Measurements from ENCODE around the gene AZIN2.

DNA sequence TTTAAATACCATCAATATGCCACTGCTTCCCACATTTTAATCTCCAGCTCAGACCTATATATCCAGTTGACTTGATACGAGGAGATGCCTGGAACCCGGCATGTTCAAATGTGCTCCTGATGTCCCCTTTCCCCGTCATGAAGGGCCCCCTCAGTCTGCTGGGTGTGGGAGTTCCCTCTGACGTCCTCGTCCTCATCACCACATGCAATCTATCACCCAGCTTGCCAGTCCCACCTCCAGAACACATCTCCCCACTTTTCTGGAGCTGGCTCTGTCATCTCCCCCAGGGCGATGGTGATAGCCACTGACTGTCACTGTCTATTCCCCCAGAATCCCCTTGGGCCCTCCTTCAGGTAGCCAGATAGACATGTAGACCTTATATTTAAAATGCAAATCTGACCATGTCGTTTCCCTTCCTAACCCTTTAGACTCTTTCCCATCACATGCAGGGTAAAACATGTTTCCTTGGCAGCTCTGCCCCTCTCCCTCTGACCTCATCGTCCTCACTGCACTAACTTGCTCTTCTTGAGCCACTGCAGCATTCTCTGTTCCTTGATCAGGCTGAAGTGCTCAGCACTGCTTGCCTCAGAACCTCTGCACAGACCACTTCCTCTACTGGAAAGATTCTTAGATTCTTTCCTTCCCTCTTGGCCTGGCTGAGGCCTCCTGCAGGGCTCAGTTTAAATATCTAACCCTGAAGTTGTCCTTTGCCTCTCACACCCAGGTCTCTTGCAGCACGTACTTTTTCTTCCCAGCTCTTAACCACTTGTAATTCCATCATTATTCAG lies 7.4 kb downstream of the AZIN2 start:
- TF ChIP-seq, protein P1, sequence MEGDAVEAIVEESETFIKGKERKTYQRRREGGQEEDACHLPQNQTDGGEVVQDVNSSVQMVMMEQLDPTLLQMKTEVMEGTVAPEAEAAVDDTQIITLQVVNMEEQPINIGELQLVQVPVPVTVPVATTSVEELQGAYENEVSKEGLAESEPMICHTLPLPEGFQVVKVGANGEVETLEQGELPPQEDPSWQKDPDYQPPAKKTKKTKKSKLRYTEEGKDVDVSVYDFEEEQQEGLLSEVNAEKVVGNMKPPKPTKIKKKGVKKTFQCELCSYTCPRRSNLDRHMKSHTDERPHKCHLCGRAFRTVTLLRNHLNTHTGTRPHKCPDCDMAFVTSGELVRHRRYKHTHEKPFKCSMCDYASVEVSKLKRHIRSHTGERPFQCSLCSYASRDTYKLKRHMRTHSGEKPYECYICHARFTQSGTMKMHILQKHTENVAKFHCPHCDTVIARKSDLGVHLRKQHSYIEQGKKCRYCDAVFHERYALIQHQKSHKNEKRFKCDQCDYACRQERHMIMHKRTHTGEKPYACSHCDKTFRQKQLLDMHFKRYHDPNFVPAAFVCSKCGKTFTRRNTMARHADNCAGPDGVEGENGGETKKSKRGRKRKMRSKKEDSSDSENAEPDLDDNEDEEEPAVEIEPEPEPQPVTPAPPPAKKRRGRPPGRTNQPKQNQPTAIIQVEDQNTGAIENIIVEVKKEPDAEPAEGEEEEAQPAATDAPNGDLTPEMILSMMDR (IDR thresholded peaks at IDR 0.05 in 8 of 11, conservative IDR thresholded peaks at IDR 0.05 in 3 of 11), result no peak
- no peak for TF ChIP-seq POLR2AphosphoS5 (IDR thresholded peaks at IDR 0.05)

Data from spleen (tissue), 7 donors.